GM12874 (cell line): ENCODE results near the gene LRSAM1.

Source experiments
- CTCF ChIP-seq: IDR thresholded peaks from 2 replicates; pipeline ENCODE4 v1.5.1; 2011; ENCODE audit warnings: low read depth, mild to moderate bottlenecking, control low read depth, low read length, moderate library complexity; ENCODE audit not compliant: insufficient read depth

The LRSAM1 gene

GRCh38 chr9:127463911-127464310 lies 12.6 kb downstream of the LRSAM1 start:
- TF ChIP-seq CTCF = no peak

- TF ChIP-seq CTCF = no peak
Measured at GRCh38 chr9:127467621-127468020, 16.3 kb downstream of the LRSAM1 start.

GRCh38 chr9:127470662-127471061 lies 19.4 kb downstream of the LRSAM1 start:
- TF ChIP-seq CTCF = no peak

GRCh38 chr9:127473501-127473900 lies 22.2 kb downstream of the LRSAM1 start:
- no peak for TF ChIP-seq CTCF

GRCh38 chr9:127473932-127474331 lies 22.6 kb downstream of the LRSAM1 start:
- no peak for TF ChIP-seq CTCF

- TF ChIP-seq CTCF = no peak
Measured at GRCh38 chr9:127474592-127474991, 23.3 kb downstream of the LRSAM1 start.

GRCh38 chr9:127479507-127480081 lies 28.3 kb downstream of the LRSAM1 start:
- TF ChIP-seq CTCF = no peak
